SW480 (cell line): Measurements from ENCODE around the gene LILRB5.
"Not testable (repeated sequence)": the region's sequence is repeated elsewhere in the genome, so short reads cannot be mapped to it uniquely, and the experiment has no call there.

Experiments used
- DNase-seq: peaks from one replicate; pipeline ENCODE4 v3.0.0-alpha.2; 2016; ENCODE audit warnings: low spot score

Gene LILRB5

GRCh38 chr19:54211235-54211634 lies 45.8 kb downstream of the LILRB5 start:
- no peak for DNase-seq

GRCh38 chr19:54209811-54210494 lies 47.1 kb downstream of the LILRB5 start:
- DNase-seq = peak; percentile 92

- no peak for DNase-seq
Observed at GRCh38 chr19:54209058-54209810, 47.8 kb downstream of the LILRB5 start.

GRCh38 chr19:54208784-54209057 lies 48.4 kb downstream of the LILRB5 start:
- peak; percentile 28 for DNase-seq

- peak; percentile 30 for DNase-seq
Observed at GRCh38 chr19:54207983-54208783, 48.9 kb downstream of the LILRB5 start.

GRCh38 chr19:54207676-54207982 lies 49.4 kb downstream of the LILRB5 start:
- no peak for DNase-seq

GRCh38 chr19:54207193-54207592 lies 49.9 kb downstream of the LILRB5 start:
- DNase-seq = not testable (repeated sequence)

- no peak for DNase-seq
Observed at GRCh38 chr19:54206831-54207177, 50.3 kb downstream of the LILRB5 start.

- DNase-seq = no peak
Observed at GRCh38 chr19:54206030-54206830, 50.8 kb downstream of the LILRB5 start.

- DNase-seq = no peak
Observed at GRCh38 chr19:54204767-54205468, 52.2 kb downstream of the LILRB5 start.

GRCh38 chr19:54203151-54203611 lies 53.9 kb downstream of the LILRB5 start:
- no peak for DNase-seq

- DNase-seq = no peak
Observed at GRCh38 chr19:54201980-54202379, 55.1 kb downstream of the LILRB5 start.

- DNase-seq = no peak
Observed at GRCh38 chr19:54201172-54201701, 55.8 kb downstream of the LILRB5 start.
